ENCODE measurements around the gene GDF7. TPM values are rescaled to one million over a fixed set of nuclear protein-coding genes. Genes with fewer than 3 reads are reported as not detected.

GDF7 gene
- total RNA-seq, 2 donors from 2014 or later: 0.18 to 0.25 TPM

DNA sequence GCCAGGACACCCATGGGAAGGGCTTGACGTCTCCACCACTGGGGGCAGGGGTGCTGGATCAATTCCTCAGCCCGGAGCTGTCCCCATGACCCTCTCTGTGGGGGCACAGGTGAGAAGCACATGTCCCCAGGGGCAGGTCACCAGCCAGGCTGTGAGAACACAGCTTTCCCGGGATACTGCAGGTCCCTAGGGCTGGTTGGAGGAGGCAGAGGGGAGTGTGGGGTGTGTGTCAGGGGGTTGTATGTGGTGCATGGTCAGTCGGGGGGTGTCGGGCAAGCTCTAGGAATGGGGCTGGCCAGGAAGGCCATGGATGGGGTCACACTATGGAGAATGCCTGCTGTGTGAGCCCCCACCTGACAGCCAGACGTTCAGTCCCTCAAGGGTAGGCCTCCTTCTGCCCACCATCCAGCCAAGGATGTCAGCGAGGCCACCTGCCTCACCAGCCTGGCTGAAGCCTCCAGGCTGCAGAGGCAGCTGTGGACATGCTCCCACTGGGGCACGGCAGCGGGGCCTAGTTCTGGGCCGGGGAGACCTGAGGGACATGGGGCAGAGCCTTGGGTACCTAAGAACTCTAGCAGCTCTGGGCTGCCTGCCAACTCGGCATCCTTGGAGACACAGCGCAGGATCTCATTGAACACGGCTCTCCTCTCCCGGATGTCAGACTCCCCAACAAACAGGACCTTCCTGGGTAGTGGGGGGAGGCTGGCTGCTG is 26.4 kb upstream of the GDF7 start:
- ATAC-seq (no peak), DNase-seq (peak; percentile 42 to 62)
- intact Hi-C loops (cut with DNase I, micrococcal nuclease): loop anchor here in 1 of 2 donors (10.0 kb wide), 1 partner anchor 196 kb away; the partner anchor contains the start of gene RHOB

DNA sequence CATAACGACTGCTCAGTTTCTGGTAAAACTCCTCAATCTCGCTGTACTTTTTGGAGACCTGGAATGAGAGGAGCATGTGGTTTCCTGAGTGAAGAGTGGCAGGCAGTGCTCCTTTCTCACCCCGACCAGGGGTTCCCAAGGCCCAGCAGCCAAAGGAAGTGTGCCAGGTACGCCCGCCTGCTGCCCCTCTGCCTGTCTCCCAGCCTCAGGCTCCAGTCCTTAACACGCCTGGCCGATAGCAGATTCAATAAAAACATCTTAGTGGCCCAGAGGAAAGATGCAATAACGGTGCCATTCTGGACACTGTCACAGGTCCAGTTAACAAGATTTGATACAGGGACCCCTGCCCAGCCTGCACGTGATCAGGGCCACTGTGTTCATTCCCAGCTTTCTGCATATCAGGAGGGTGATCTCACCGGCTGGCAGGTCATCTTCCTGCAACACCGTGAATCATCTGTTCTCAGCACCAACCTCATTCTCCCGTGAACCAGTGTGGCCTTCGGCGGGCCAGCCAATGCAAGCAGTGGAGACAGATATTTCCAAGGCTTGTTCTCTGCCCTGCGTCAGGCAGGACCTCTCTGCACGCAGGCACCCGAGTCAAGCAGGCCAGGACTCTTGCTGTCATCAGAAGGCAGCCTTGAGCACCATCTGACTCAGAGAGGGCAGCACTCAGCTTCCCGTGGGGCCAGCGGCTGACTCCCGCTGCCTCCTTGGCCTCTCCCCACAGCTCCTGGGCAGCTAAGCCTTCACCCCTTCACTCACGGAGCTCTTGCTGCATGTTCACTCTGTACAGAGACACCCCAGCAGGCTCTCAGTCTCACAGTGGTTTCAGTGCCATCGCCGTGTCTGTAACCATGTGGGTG is 25.6 kb upstream of the GDF7 start:
- ATAC-seq (peak; percentile 4), DNase-seq (peak in 1 of 2 donors; percentile 57)
- intact Hi-C loops (cut with DNase I, micrococcal nuclease): loop anchor here in 1 of 2 donors (10.0 kb wide), 1 partner anchor 197 kb away; the partner anchor contains the start of gene RHOB

GRCh38 chr2:20642055-20642971 is 24.6 kb upstream of the GDF7 start:
- ATAC-seq (peak; percentile 93), DNase-seq (peak; percentile 54 to 80)
- intact Hi-C loops (cut with DNase I, micrococcal nuclease): loop anchor here in 1 of 2 donors (10.0 kb wide), 1 partner anchor 198 kb away; the partner anchor contains the start of gene RHOB

DNA sequence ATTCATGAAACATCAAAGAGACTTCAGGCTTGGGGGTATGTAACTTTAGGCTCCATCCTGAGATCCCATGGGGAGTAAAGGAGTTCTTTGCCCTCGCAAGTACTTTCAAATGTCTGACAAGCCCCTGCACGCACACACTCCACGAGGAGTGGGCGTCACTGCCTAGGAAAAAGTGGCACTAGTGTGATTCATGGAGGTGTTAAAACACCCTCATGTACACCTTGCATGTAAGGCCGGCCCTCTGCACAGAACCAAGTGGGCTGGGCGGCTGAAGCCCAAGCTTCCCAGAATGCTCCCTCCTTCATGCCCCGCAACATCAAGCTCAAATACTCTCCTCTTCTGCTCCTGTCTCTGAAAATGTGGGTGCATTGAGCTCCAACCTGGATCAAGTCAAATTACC is 23.9 kb upstream of the GDF7 start:
- DNase-seq (no peak), ATAC-seq (no peak)
- intact Hi-C loops (cut with DNase I, micrococcal nuclease): loop anchor here in 1 of 2 donors (10.0 kb wide), 1 partner anchor 198 kb away; the partner anchor contains the start of gene RHOB

DNA sequence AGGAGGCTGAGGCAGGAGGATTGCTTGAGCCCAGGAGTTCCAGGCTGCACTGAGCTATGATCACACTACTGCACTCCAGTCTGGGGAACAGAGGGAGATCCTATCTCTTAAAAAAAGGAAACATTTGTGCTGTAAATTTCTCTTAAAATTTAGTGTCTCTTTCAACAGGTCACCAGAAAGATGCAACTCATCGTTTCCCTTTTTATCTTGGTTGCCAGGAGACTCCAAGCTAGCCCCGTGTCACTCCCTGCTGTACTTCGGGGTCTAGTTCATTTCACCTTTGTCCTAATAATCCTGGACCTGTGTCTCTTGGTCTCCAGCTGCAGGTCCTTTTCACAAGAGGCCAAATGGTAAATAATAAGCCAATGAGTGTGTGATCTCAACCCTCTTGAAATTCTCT is 23.1 kb upstream of the GDF7 start:
- DNase-seq (no peak), ATAC-seq (no peak)
- intact Hi-C loops (cut with DNase I, micrococcal nuclease): loop anchor here in 1 of 2 donors (10.0 kb wide), 1 partner anchor 199 kb away; the partner anchor contains the start of gene RHOB

- ATAC-seq: no peak
- DNase-seq: no peak
- intact Hi-C loops (cut with DNase I, micrococcal nuclease): loop anchor here in 1 of 2 donors (10.0 kb wide), 1 partner anchor 200 kb away; the partner anchor contains the start of gene RHOB
Observed at GRCh38 chr2:20645301-20645701, 21.6 kb upstream of the GDF7 start.

- ATAC-seq (no peak), DNase-seq (no peak)
- intact Hi-C loops (cut with DNase I, micrococcal nuclease): loop anchor here in 1 of 2 donors (10.0 kb wide), 1 partner anchor 201 kb away; the partner anchor contains the start of gene RHOB
Observed at GRCh38 chr2:20645761-20646160, 21.2 kb upstream of the GDF7 start.

GRCh38 chr2:20646446-20646845 is 20.5 kb upstream of the GDF7 start:
- DNase-seq (no peak), ATAC-seq (no peak)
- intact Hi-C loops (cut with DNase I, micrococcal nuclease): loop anchor here in 1 of 2 donors (10.0 kb wide), 1 partner anchor 202 kb away; the partner anchor contains the start of gene RHOB

DNA sequence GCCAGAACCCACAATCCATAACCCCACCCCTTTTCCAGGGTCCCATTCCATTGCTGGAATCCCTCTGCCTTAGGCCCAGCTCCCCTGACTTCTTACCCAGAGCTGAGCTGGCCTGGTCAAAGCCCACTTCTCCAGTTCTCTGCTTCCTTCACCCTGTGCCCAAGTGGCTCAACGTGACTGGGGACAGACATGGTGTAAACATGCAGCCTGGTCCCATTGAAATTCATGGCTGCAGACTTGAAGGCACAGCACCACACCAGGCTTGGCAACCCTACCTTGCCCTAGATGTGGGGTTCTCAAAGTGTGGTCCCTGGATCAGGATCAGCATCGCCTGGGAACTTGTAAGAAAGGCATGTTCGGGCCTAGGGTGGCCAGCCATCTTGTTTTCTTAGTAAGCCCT is 19.7 kb upstream of the GDF7 start:
- ATAC-seq: no peak
- intact Hi-C loops (cut with DNase I, micrococcal nuclease): loop anchor here in 1 of 2 donors (10.0 kb wide), 1 partner anchor 202 kb away; the partner anchor contains the start of gene RHOB
- no peak for DNase-seq

DNA sequence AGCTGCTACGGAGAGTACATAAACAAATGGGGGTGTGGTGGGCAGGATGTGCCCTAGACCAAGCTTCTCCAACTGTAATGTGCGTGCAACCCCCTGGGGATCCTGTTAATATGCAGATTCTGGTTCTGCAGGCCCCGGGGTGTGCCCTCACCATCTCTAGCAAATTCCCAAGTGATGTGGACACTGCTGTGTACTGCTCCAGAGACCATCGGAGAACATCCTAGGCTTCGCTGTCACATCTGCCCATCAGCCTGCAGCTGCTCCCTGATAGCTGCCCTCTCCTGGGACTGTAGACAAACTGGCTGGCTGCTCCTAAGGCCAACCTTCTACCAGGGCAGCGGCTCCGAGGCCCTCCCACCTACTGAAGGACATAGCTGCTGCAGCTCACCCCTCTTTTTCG is 19.2 kb upstream of the GDF7 start:
- ATAC-seq: no peak
- intact Hi-C loops (cut with DNase I, micrococcal nuclease): loop anchor here in 1 of 2 donors (10.0 kb wide), 1 partner anchor 203 kb away; the partner anchor contains the start of gene RHOB
- DNase-seq: no peak

DNA sequence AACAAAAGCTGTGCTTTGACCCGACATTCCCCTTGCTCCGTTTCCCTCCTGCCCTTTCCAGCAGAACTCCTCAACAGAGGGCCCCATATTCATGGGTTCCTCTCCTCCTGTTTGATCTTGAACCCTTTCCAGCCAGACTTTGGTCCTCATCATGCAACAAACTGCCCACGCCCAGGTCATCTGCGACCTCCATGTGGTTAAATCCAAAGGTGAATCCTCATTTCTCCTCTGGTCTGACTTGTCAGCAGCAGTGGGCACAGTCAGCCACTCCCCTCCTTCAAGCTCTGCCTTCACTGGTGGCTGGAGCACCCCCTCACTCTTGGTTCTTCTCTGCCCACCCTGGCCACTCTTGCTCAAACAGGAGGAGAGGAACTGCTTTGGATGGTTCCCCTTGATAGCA is 18.7 kb upstream of the GDF7 start:
- DNase-seq: no peak
- no peak for ATAC-seq
- intact Hi-C loops (cut with DNase I, micrococcal nuclease): loop anchor here in 1 of 2 donors (10.0 kb wide), 1 partner anchor 203 kb away; the partner anchor contains the start of gene RHOB

GRCh38 chr2:20648831-20649230 is 18.1 kb upstream of the GDF7 start:
- ATAC-seq: no peak
- intact Hi-C loops (cut with DNase I, micrococcal nuclease): loop anchor here in 1 of 2 donors (10.0 kb wide), 1 partner anchor 204 kb away; the partner anchor contains the start of gene RHOB

GRCh38 chr2:20649576-20649975 is 17.4 kb upstream of the GDF7 start:
- DNase-seq (no peak), ATAC-seq (no peak)
- intact Hi-C loops (cut with DNase I, micrococcal nuclease): loop anchor here in 1 of 2 donors (10.0 kb wide), 1 partner anchor 205 kb away; the partner anchor contains the start of gene RHOB

More at GRCh38 chr2:20648831-20649230, 18.1 kb upstream of the GDF7 start:
- no peak for DNase-seq

GRCh38 chr2:20649976-20650375 is 17.0 kb upstream of the GDF7 start:
- ATAC-seq (no peak), DNase-seq (no peak)
- intact Hi-C loops (cut with DNase I, micrococcal nuclease): loop anchor here in 1 of 2 donors (10.0 kb wide), 1 partner anchor 205 kb away; the partner anchor contains the start of gene RHOB

DNA sequence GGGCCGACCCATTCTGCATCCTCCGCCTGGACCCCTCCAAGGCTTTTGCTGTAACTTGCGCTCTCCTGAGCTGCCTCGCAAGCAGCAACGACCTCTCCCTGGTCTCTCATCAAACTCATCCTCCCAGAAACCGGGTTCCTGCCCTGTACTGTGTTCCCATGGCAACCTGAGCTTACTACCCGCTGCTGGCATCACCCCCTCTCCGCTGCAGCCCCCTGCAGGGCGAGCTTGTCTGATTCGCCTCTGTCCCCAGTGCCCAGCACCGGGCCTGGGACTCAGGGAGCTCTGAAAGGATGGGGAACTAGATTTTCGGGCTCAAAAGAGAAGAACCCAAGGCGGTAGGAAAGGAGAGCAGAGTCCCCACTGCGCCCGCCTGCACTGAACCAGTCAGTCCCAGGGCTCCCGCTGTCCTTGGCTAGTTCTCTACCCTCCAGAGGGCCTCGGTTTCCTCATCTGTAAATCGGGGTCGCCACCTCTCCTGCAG is 16.5 kb upstream of the GDF7 start:
- peak; percentile 34 for ATAC-seq
- intact Hi-C loops (cut with DNase I, micrococcal nuclease): no loop called here
- DNase-seq: peak; percentile 39 to 43

GRCh38 chr2:20650877-20651730 is 15.8 kb upstream of the GDF7 start, which contains the start of gene HS1BP3:
HS1BP3 (minus strand) TSS chr2:20651098; CDS start chr2:20651063, 35 bp downstream.
- intact Hi-C loops (cut with DNase I, micrococcal nuclease): no loop called here
- ATAC-seq (peak; percentile 91), DNase-seq (peak; percentile 83 to 93)

GRCh38 chr2:20651731-20652099 is 15.2 kb upstream of the GDF7 start:
- intact Hi-C loops (cut with DNase I, micrococcal nuclease): no loop called here
- ATAC-seq: no peak

More at GRCh38 chr2:20651731-20652099, 15.2 kb upstream of the GDF7 start:
- no peak for DNase-seq

Data from left colon (tissue), 2 donors.